ENCODE measurements around the gene PEA15. TPM values are rescaled to one million over a fixed set of nuclear protein-coding genes. Genes with fewer than 3 reads are reported as not detected.

Gene PEA15
- total RNA-seq, 2 experiments from 2014 or later, result 9.4 to 10.3 TPM

- DNase-seq (no peak), ATAC-seq (ENCODE audit: poor library complexity) (no peak)
- ChIA-PET CTCF (interaction anchor here (0.6 kb wide), 1 partner anchor 31 kb away, joined by 3 read pairs; no protein-coding TSS in a partner anchor), POLR2A (no interaction called here)
- Mint-ChIP-seq H3K4me1 (ENCODE audit: low read depth) (no peaks in the 10 kb centered on the region), H3K27me3 (no peaks in the 10 kb centered on the region), H3K4me3 (no peak overlapping the region), H3K9me3 (no peaks in the 10 kb centered on the region), H3K27ac (peak overlapping the region; percentile 54), H3K36me3 (ENCODE audit: low read depth) (peaks cover 82% of the 10 kb centered on the region)
- no peaks in the 10 kb centered on the region for H3K27me3 ChIP-seq (ENCODE audit: control insufficient read depth in 1 of 2, insufficient read depth in 2 of 2, low read length in 2 of 2)
- no peak for TF ChIP-seq CTCF (IDR thresholded peaks at IDR 0.05)
- no peaks in the 10 kb centered on the region for H3K9me3 ChIP-seq (ENCODE audit: control insufficient read depth in 1 of 2, insufficient read depth in 1 of 2, low read length in 2 of 2)
- no peak overlapping the region for H3K27ac ChIP-seq (ENCODE audit: low read depth in 1 of 2, low read length in 2 of 2)
- intact Hi-C loops (cut with DNase I, micrococcal nuclease), result no loop called here
- H3K4me3 ChIP-seq (ENCODE audit: low read length), result no peak overlapping the region
- H3K4me1 ChIP-seq (ENCODE audit: insufficient read depth, low read length), result no peaks in the 10 kb centered on the region
- peaks cover 97% of the 10 kb centered on the region for H3K36me3 ChIP-seq (ENCODE audit: insufficient read depth, low read length)
Measured at GRCh38 chr1:160216301-160216700, 11.1 kb downstream of the PEA15 start.

GRCh38 chr1:160217481-160218051, 12.4 kb downstream of the PEA15 start:
- peaks cover 97% of the 10 kb centered on the region for H3K36me3 ChIP-seq (ENCODE audit: insufficient read depth, low read length)
- Mint-ChIP-seq H3K27me3 (no peaks in the 10 kb centered on the region), H3K9me3 (no peaks in the 10 kb centered on the region), H3K4me1 (ENCODE audit: low read depth) (no peaks in the 10 kb centered on the region), H3K36me3 (ENCODE audit: low read depth) (peaks cover 69% of the 10 kb centered on the region), H3K27ac (no peak overlapping the region), H3K4me3 (no peak overlapping the region)
- no peaks in the 10 kb centered on the region for H3K27me3 ChIP-seq (ENCODE audit: control insufficient read depth in 1 of 2, insufficient read depth in 2 of 2, low read length in 2 of 2)
- H3K27ac ChIP-seq (ENCODE audit: low read depth in 1 of 2, low read length in 2 of 2), result no peak overlapping the region
- ATAC-seq (ENCODE audit: poor library complexity) (no peak), DNase-seq (no peak)
- intact Hi-C loops (cut with DNase I, micrococcal nuclease), result no loop called here
- no peak for TF ChIP-seq CTCF (IDR thresholded peaks at IDR 0.05)
- POLR2A ChIA-PET, result no interaction called here
- no peaks in the 10 kb centered on the region for H3K4me1 ChIP-seq (ENCODE audit: insufficient read depth, low read length)
- CTCF ChIA-PET, result no interaction called here
- no peaks in the 10 kb centered on the region for H3K9me3 ChIP-seq (ENCODE audit: control insufficient read depth in 1 of 2, insufficient read depth in 1 of 2, low read length in 2 of 2)
- H3K4me3 ChIP-seq (ENCODE audit: low read length), result no peak overlapping the region

- peaks cover 99% of the 10 kb centered on the region for H3K36me3 ChIP-seq (ENCODE audit: insufficient read depth, low read length)
- Mint-ChIP-seq H3K27ac (no peak overlapping the region), H3K9me3 (no peaks in the 10 kb centered on the region), H3K4me1 (ENCODE audit: low read depth) (no peaks in the 10 kb centered on the region), H3K36me3 (ENCODE audit: low read depth) (peaks cover 52% of the 10 kb centered on the region), H3K4me3 (no peak overlapping the region), H3K27me3 (no peaks in the 10 kb centered on the region)
- intact Hi-C loops (cut with DNase I, micrococcal nuclease), result no loop called here
- no peak overlapping the region for H3K4me3 ChIP-seq (ENCODE audit: low read length)
- ChIA-PET POLR2A (interaction anchor here (0.9 kb wide), 3 partner anchors 9 to 132 kb away, joined by 3 to 4 read pairs (median 3); no protein-coding TSS in a partner anchor), CTCF (interaction anchor here (1.9 to 2.3 kb wide), 2 partner anchors 26 to 33 kb away, joined by 7 read pairs; no protein-coding TSS in a partner anchor)
- H3K27ac ChIP-seq (ENCODE audit: low read depth in 1 of 2, low read length in 2 of 2), result no peak overlapping the region
- H3K27me3 ChIP-seq (ENCODE audit: control insufficient read depth in 1 of 2, insufficient read depth in 2 of 2, low read length in 2 of 2), result no peaks in the 10 kb centered on the region
- no peak for ATAC-seq (ENCODE audit: poor library complexity)
- TF ChIP-seq CTCF (IDR thresholded peaks at IDR 0.05), result no peak
- H3K9me3 ChIP-seq (ENCODE audit: control insufficient read depth in 1 of 2, insufficient read depth in 1 of 2, low read length in 2 of 2), result no peaks in the 10 kb centered on the region
- no peaks in the 10 kb centered on the region for H3K4me1 ChIP-seq (ENCODE audit: insufficient read depth, low read length)
- peak in 3 of 14 experiments; percentile 7 to 32 (median 17) for DNase-seq
Measured at GRCh38 chr1:160219062-160219929, 14.1 kb downstream of the PEA15 start.

Data from CD4-positive, alpha-beta T cell (primary cell).